Measurements from ENCODE around the gene KRTCAP2. TPM values are rescaled to one million over a fixed set of nuclear protein-coding genes. Genes with fewer than 3 reads are reported as not detected.
A peak's percentile ranks its signal among the peaks of the same experiment; 100 is the strongest.

The KRTCAP2 gene
- total and polyA plus RNA-seq, 10 of the 15 experiments (the other 5 are each of a cell fraction or from before 2014, with no cell fraction given), result 61.3 to 238 (median 141) TPM

GRCh38 chr1:155172732-155173477 is at the start of gene KRTCAP2 (continued):
- TF ChIP-seq, protein P1, sequence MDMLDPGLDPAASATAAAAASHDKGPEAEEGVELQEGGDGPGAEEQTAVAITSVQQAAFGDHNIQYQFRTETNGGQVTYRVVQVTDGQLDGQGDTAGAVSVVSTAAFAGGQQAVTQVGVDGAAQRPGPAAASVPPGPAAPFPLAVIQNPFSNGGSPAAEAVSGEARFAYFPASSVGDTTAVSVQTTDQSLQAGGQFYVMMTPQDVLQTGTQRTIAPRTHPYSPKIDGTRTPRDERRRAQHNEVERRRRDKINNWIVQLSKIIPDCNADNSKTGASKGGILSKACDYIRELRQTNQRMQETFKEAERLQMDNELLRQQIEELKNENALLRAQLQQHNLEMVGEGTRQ (IDR thresholded peaks at IDR 0.05; ENCODE audit: borderline replicate concordance, low read depth, low read length), result no peak
- TF ChIP-seq, protein P2, sequence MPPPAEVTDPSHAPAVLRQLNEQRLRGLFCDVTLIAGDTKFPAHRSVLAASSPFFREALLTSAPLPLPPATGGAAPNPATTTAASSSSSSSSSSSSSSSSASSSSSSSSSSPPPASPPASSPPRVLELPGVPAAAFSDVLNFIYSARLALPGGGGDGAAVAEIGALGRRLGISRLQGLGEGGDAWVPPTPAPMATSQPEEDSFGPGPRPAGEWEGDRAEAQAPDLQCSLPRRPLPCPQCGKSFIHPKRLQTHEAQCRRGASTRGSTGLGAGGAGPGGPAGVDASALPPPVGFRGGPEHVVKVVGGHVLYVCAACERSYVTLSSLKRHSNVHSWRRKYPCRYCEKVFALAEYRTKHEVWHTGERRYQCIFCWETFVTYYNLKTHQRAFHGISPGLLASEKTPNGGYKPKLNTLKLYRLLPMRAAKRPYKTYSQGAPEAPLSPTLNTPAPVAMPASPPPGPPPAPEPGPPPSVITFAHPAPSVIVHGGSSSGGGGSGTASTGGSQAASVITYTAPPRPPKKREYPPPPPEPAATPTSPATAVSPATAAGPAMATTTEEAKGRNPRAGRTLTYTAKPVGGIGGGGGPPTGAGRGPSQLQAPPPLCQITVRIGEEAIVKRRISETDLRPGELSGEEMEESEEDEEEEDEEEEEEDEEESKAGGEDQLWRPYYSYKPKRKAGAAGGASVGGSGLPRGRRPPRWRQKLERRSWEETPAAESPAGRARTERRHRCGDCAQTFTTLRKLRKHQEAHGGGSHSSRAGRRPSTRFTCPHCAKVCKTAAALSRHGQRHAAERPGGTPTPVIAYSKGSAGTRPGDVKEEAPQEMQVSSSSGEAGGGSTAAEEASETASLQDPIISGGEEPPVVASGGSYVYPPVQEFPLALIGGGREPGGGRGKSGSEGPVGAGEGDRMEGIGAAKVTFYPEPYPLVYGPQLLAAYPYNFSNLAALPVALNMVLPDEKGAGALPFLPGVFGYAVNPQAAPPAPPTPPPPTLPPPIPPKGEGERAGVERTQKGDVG (CRISPR knock-in tag; IDR thresholded peaks at IDR 0.05), result no peak
- no peak for TF ChIP-seq RB1 (IDR thresholded peaks at IDR 0.05; ENCODE audit: borderline replicate concordance)
- no peak for TF ChIP-seq KAT2A (conservative IDR thresholded peaks at IDR 0.05; ENCODE audit: control insufficient read depth, low read depth, low read length)
- TF ChIP-seq RELB (IDR thresholded peaks at IDR 0.05; ENCODE audit: low read depth), result peak; percentile 42; the same call in 1 of the 2 replicates
- TF ChIP-seq, protein P3, sequence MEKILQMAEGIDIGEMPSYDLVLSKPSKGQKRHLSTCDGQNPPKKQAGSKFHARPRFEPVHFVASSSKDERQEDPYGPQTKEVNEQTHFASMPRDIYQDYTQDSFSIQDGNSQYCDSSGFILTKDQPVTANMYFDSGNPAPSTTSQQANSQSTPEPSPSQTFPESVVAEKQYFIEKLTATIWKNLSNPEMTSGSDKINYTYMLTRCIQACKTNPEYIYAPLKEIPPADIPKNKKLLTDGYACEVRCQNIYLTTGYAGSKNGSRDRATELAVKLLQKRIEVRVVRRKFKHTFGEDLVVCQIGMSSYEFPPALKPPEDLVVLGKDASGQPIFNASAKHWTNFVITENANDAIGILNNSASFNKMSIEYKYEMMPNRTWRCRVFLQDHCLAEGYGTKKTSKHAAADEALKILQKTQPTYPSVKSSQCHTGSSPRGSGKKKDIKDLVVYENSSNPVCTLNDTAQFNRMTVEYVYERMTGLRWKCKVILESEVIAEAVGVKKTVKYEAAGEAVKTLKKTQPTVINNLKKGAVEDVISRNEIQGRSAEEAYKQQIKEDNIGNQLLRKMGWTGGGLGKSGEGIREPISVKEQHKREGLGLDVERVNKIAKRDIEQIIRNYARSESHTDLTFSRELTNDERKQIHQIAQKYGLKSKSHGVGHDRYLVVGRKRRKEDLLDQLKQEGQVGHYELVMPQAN (conservative IDR thresholded peaks at IDR 0.05), result peak; percentile 51
- TF ChIP-seq CEBPB (IDR thresholded peaks at IDR 0.05; ENCODE audit: borderline replicate concordance in 1 of 2, low read depth in 2 of 2, low read length in 2 of 2), result no peak
- TF ChIP-seq RUNX3 (IDR thresholded peaks at IDR 0.05; ENCODE audit: low read length), result peak; percentile 89
- peak; percentile 74; the same call in 2 of the 3 replicates for TF ChIP-seq POU2F2 (IDR thresholded peaks at IDR 0.05; ENCODE audit: borderline replicate concordance, low read depth, low read length)
- peak; percentile 65; the same call in 1 of the 2 replicates for TF ChIP-seq POLR2AphosphoS2 (IDR thresholded peaks at IDR 0.05; ENCODE audit: low read depth, low read length)
- TF ChIP-seq PBX3 (IDR thresholded peaks at IDR 0.05; ENCODE audit: insufficient replicate concordance, low read depth, low read length), result peak; percentile 15
- TF ChIP-seq RCOR1 (conservative IDR thresholded peaks at IDR 0.05; ENCODE audit: low read depth, low read length), result 0 out of 2 replicates have a peak, but pooled peaks have one; percentile 8
- no peak for TF ChIP-seq EGR1 (IDR thresholded peaks at IDR 0.05; ENCODE audit: borderline replicate concordance in 1 of 2, low read depth in 2 of 2, low read length in 2 of 2)
- peak; percentile 81; the same call in 1 of the 2 replicates for TF ChIP-seq TAF1 (IDR thresholded peaks at IDR 0.05; ENCODE audit: borderline replicate concordance, low read depth, low read length)
- no peak for TF ChIP-seq FOXM1 (IDR thresholded peaks at IDR 0.05; ENCODE audit: low read depth, low read length)
- no peak for TF ChIP-seq CBX5 (IDR thresholded peaks at IDR 0.05; ENCODE audit: low read depth)
- peak; percentile 16 for TF ChIP-seq SMAD1 (IDR thresholded peaks at IDR 0.05; ENCODE audit: low read depth, partially characterized antibody)
- peak; percentile 69 for TF ChIP-seq IKZF1 (conservative IDR thresholded peaks at IDR 0.05)

Measured in GM12878 (cell line).